ENCODE measurements around the gene CYP2D6.
"Not testable (repeated sequence)": the region's sequence is repeated elsewhere in the genome, so short reads cannot be mapped to it uniquely, and the experiment has no call there.

DNA sequence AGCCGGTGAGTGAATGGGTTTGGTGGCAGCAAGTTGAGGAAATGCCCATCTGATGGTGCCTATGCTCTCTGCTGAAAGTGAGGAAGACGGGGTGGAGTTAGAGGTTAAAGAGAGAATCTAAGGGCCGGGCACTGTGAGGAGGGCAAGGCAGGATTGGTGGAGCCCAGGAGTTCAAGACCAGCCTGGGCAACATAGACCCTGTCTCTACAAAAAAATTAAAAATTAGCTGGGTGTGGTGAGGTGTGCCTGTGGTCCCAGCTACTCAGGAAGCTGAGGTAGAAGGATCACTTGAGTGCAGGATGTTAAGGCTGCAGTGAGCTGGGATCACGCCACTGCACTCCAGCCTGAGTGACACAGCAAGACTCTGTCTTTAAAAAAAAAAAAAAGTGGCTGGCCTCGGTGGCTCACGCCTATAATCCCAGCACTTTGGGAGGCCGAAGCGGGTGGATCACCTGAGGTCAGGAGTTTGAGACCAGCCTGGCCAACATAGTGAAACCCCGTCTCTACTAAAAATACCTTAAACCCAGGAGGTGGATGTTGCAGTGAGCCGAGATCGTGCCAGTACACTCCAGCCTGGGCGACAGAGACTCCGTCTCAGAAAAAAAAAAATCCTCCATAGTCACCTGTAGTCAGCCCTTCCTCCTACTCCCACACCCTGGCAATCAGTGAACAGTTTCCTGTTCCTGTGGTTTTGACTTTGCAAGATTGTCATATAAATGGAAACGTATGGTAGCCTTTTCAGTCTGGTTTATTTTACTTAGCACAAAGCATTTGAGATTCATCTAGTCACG is 10.2 kb downstream of the CYP2D6 start:
- TF ChIP-seq, protein P1, sequence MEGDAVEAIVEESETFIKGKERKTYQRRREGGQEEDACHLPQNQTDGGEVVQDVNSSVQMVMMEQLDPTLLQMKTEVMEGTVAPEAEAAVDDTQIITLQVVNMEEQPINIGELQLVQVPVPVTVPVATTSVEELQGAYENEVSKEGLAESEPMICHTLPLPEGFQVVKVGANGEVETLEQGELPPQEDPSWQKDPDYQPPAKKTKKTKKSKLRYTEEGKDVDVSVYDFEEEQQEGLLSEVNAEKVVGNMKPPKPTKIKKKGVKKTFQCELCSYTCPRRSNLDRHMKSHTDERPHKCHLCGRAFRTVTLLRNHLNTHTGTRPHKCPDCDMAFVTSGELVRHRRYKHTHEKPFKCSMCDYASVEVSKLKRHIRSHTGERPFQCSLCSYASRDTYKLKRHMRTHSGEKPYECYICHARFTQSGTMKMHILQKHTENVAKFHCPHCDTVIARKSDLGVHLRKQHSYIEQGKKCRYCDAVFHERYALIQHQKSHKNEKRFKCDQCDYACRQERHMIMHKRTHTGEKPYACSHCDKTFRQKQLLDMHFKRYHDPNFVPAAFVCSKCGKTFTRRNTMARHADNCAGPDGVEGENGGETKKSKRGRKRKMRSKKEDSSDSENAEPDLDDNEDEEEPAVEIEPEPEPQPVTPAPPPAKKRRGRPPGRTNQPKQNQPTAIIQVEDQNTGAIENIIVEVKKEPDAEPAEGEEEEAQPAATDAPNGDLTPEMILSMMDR (IDR thresholded peaks at IDR 0.05; ENCODE audit: insufficient read depth, low read depth, low read length), result not testable (repeated sequence)
- TF ChIP-seq EZH2 (IDR thresholded peaks at IDR 0.05; ENCODE audit: insufficient read depth, low read length), result not testable (repeated sequence)

All from astrocyte (in vitro differentiated cells and primary cell).